Measurements from ENCODE around the gene HMG20B.

DNA sequence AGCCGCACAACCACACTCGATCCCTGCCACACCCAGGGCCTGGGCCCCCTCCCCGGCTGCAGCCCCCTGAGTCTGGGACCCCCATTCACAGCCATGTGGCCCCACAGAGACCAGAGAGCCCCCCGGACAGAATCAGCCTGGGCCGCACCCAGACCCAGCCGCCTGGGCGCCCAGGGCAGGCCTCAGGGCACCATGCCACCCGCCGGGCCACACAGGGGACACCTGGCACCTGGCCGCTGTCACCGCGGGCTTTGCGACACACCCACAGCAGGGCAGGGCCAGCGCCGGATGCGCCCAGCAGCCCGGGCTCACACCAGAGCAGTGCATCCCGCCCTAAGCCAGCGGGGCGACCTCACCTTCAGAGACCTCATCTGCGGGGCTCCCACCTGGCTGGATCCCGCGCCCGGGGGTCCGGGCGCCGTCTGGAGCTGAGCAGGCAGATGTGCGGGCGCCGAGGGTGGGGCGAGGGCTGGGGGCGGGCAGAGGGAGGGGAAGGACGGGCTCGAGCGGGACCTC is 33.5 kb downstream of the HMG20B start:
- TF ChIP-seq, protein P1, sequence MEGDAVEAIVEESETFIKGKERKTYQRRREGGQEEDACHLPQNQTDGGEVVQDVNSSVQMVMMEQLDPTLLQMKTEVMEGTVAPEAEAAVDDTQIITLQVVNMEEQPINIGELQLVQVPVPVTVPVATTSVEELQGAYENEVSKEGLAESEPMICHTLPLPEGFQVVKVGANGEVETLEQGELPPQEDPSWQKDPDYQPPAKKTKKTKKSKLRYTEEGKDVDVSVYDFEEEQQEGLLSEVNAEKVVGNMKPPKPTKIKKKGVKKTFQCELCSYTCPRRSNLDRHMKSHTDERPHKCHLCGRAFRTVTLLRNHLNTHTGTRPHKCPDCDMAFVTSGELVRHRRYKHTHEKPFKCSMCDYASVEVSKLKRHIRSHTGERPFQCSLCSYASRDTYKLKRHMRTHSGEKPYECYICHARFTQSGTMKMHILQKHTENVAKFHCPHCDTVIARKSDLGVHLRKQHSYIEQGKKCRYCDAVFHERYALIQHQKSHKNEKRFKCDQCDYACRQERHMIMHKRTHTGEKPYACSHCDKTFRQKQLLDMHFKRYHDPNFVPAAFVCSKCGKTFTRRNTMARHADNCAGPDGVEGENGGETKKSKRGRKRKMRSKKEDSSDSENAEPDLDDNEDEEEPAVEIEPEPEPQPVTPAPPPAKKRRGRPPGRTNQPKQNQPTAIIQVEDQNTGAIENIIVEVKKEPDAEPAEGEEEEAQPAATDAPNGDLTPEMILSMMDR (IDR thresholded peaks at IDR 0.05; ENCODE audit: control extremely low read depth in 1 of 3, insufficient read depth in 1 of 3, low read depth in 1 of 3, low read length in 3 of 3) = no peak
- no peak for TF ChIP-seq EP300 (IDR thresholded peaks at IDR 0.05; ENCODE audit: borderline replicate concordance in 1 of 2, low read depth in 2 of 2, low read length in 2 of 2)
- no peak for TF ChIP-seq NANOG (IDR thresholded peaks at IDR 0.05; ENCODE audit: insufficient read depth, low read depth, low read length, poor library complexity, severe bottlenecking)
- no peak for TF ChIP-seq RXRA (IDR thresholded peaks at IDR 0.05; ENCODE audit: insufficient read depth, low read depth, low read length)
- no peak for TF ChIP-seq SIN3A (conservative IDR thresholded peaks at IDR 0.05 in 1 of 2, IDR thresholded peaks at IDR 0.05 in 1 of 2; ENCODE audit: low read depth in 1 of 2, low read length in 2 of 2)
- no peak for TF ChIP-seq TAF1 (IDR thresholded peaks at IDR 0.05; ENCODE audit: low read depth, low read length)
- no peak for TF ChIP-seq SP1 (IDR thresholded peaks at IDR 0.05; ENCODE audit: low read depth, low read length)
- TF ChIP-seq, protein P2, sequence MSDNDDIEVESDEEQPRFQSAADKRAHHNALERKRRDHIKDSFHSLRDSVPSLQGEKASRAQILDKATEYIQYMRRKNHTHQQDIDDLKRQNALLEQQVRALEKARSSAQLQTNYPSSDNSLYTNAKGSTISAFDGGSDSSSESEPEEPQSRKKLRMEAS (IDR thresholded peaks at IDR 0.05) = no peak
- TF ChIP-seq JUND (IDR thresholded peaks at IDR 0.05; ENCODE audit: low read length) = no peak
